GM19467 (cell line): ENCODE data around the gene N4BP3.
A peak's percentile ranks its signal among the peaks of the same experiment; 100 is the strongest.
"Not testable (repeated sequence)": the region's sequence is repeated elsewhere in the genome, so short reads cannot be mapped to it uniquely, and the experiment has no call there.

Experiments
- ATAC-seq: cut with Tn5 transposase; IDR thresholded peaks from one replicate; pipeline ENCODE4 v1.9.1; 2021; ENCODE audit warnings: mild to moderate bottlenecking, moderate library complexity; ENCODE audit not compliant: unreplicated experiment

Gene N4BP3

GRCh38 chr5:178121391-178122276 lies 8.3 kb downstream of the N4BP3 start:
- no peak for ATAC-seq

- no peak for ATAC-seq
Observed at GRCh38 chr5:178122346-178122745, 9.0 kb downstream of the N4BP3 start.

GRCh38 chr5:178123094-178123965 lies 10.0 kb downstream of the N4BP3 start:
- ATAC-seq, result no peak

GRCh38 chr5:178123966-178124925 lies 10.9 kb downstream of the N4BP3 start:
- no peak for ATAC-seq

- ATAC-seq, result no peak
Observed at GRCh38 chr5:178125253-178125906, 12.0 kb downstream of the N4BP3 start.

GRCh38 chr5:178126556-178126955 lies 13.2 kb downstream of the N4BP3 start:
- ATAC-seq, result no peak

- ATAC-seq, result not testable (repeated sequence)
Observed at GRCh38 chr5:178127300-178128009, 14.1 kb downstream of the N4BP3 start.

- ATAC-seq, result no peak
Observed at GRCh38 chr5:178129296-178129695, 16.0 kb downstream of the N4BP3 start.

- not testable (repeated sequence) for ATAC-seq
Observed at GRCh38 chr5:178130234-178130575, 16.9 kb downstream of the N4BP3 start.

- peak; percentile 85 for ATAC-seq
Observed at GRCh38 chr5:178130576-178131445, 17.5 kb downstream of the N4BP3 start, which contains the start of gene RMND5B. Gene RMND5B, plus strand, starts transcription at chr5:178131014. Its CDS starts 7,106 bp downstream, at chr5:178138120.

GRCh38 chr5:178131446-178131996 lies 18.2 kb downstream of the N4BP3 start:
- ATAC-seq, result no peak

GRCh38 chr5:178136990-178137389 lies 23.7 kb downstream of the N4BP3 start:
- ATAC-seq, result no peak

GRCh38 chr5:178137991-178138390 lies 24.7 kb downstream of the N4BP3 start:
- no peak for ATAC-seq

- no peak for ATAC-seq
Observed at GRCh38 chr5:178141550-178141949, 28.2 kb downstream of the N4BP3 start.

GRCh38 chr5:178142642-178143041 lies 29.3 kb downstream of the N4BP3 start:
- ATAC-seq, result no peak

- no peak for ATAC-seq
Observed at GRCh38 chr5:178143246-178143645, 29.9 kb downstream of the N4BP3 start.

GRCh38 chr5:178143901-178144300 lies 30.6 kb downstream of the N4BP3 start:
- ATAC-seq, result no peak
